NCI-H82 (cell line): Measurements from ENCODE around the gene PPIH.
"Not testable (repeated sequence)": the region's sequence is repeated elsewhere in the genome, so short reads cannot be mapped to it uniquely, and the experiment has no call there.

ENCODE experiments used
- DNase-seq: peaks from one replicate; lab custom pipeline; 2025; lab: John Stamatoyannopoulos, UW

Gene PPIH

GRCh38 chr1:42682739-42683531 lies 24.7 kb downstream of the PPIH start:
- peak; percentile 76 for DNase-seq

- peak; percentile 73 for DNase-seq
Measured at GRCh38 chr1:42684139-42684538, 25.9 kb downstream of the PPIH start.

GRCh38 chr1:42686418-42686817 lies 28.2 kb downstream of the PPIH start:
- no peak for DNase-seq

- DNase-seq: no peak
Measured at GRCh38 chr1:42689912-42690311, 31.7 kb downstream of the PPIH start.

GRCh38 chr1:42690477-42691156 lies 32.4 kb downstream of the PPIH start:
- DNase-seq: no peak

- no peak for DNase-seq
Measured at GRCh38 chr1:42691157-42691498, 32.9 kb downstream of the PPIH start.

GRCh38 chr1:42692461-42692860 lies 34.2 kb downstream of the PPIH start:
- no peak for DNase-seq

GRCh38 chr1:42692911-42693310 lies 34.7 kb downstream of the PPIH start:
- no peak for DNase-seq

- no peak for DNase-seq
Measured at GRCh38 chr1:42698081-42698813, 40.0 kb downstream of the PPIH start.

GRCh38 chr1:42700006-42700405 lies 41.8 kb downstream of the PPIH start:
- DNase-seq: no peak

GRCh38 chr1:42703888-42704464 lies 45.8 kb downstream of the PPIH start:
- no peak for DNase-seq

- DNase-seq: not testable (repeated sequence)
Measured at GRCh38 chr1:42712808-42713207, 54.6 kb downstream of the PPIH start.

- no peak for DNase-seq
Measured at GRCh38 chr1:42713293-42713692, 55.1 kb downstream of the PPIH start.

GRCh38 chr1:42714441-42714840 lies 56.2 kb downstream of the PPIH start:
- DNase-seq: not testable (repeated sequence)

GRCh38 chr1:42720868-42721267 lies 62.6 kb downstream of the PPIH start:
- no peak for DNase-seq

GRCh38 chr1:42721926-42722325 lies 63.7 kb downstream of the PPIH start:
- DNase-seq: no peak

- not testable (repeated sequence) for DNase-seq
Measured at GRCh38 chr1:42722403-42722802, 64.2 kb downstream of the PPIH start.

- no peak for DNase-seq
Measured at GRCh38 chr1:42723511-42723910, 65.3 kb downstream of the PPIH start.

GRCh38 chr1:42725820-42726219 lies 67.6 kb downstream of the PPIH start:
- not testable (repeated sequence) for DNase-seq
